K562 (cell line): Measurements from ENCODE around the gene FAM20C. TPM values are rescaled to one million over a fixed set of nuclear protein-coding genes. Genes with fewer than 3 reads are reported as not detected.

Source experiments
- ATAC-seq: fragments of 200-7000 bp; cut with Tn5 transposase; 3 replicates; pipeline ENCODE4 v1.9.1; 2020; ENCODE audit warnings: moderate library complexity
- BruUV-seq: library from RNA; stranded (reverse); fragments of 400-500 nt; replicated peaks from 2 replicates; lab custom pipeline; 2021; lab: Mats Ljungman, UMichigan
- CTCF ChIA-PET: fragments of 300-600 bp; formaldehyde crosslinking; extraction: SDS; loops from one replicate; lab custom pipeline; 2021; ENCODE audit warnings: low intra/inter-chr PET ratio; lab: Yijun Ruan, JAX
- POLR2A ChIA-PET: fragments of 300-600, 350-650 bp; sonication (Branson Sonifier 250); formaldehyde crosslinking; extraction: SDS; loops from one replicate; lab custom pipeline; 2021; ENCODE audit warnings: antibody characterized with exemption, inconsistent platforms; lab: Yijun Ruan, JAX
- DNase-seq, 4 experiments: peaks; one replicate each; pipeline versions ENCODE4 v3.0.0 to v3.0.0-alpha.2; 2011 to 2018; ENCODE audit warnings: low spot score in 3 of 4, mixed read lengths in 3 of 4; ENCODE audit errors: extremely low read depth in 1 of 4
- FAIRE-seq: peaks from 2 replicates; lab custom pipeline; 2011; peaks lifted over from hg19 to GRCh38; lab: Jason Lieb, UNC
- H2AFZ ChIP-seq: 2 replicates; pipeline ENCODE4 v1.6.0; 2011; ENCODE audit warnings: low read depth, low read length, control low read depth, inconsistent platforms
- H3K27ac ChIP-seq: fragments of 200-600 bp; 3 replicates; pipeline ENCODE4 v1.8.0; 2011; ENCODE audit warnings: low read depth, mild to moderate bottlenecking, control low read depth, inconsistent platforms, low read length, moderate library complexity, mixed read lengths; ENCODE audit errors: extremely low read depth
- H3K27me3 ChIP-seq, 2 experiments: fragments of 300-600 bp in 1 of 2; 2 replicates in 1 of 2; 3 replicates in 1 of 2; pipeline versions ENCODE4 v1.6.0 to v1.8.0; 2011; ENCODE audit warnings: inconsistent platforms in 2 of 2, low read length in 2 of 2, mild to moderate bottlenecking in 1 of 2, mixed read lengths in 1 of 2, moderate library complexity in 1 of 2; ENCODE audit not compliant: control insufficient read depth in 2 of 2, insufficient read depth in 2 of 2
- H3K36me3 ChIP-seq: fragments of 300-600 bp; 3 replicates; pipeline ENCODE4 v1.8.0; 2011; ENCODE audit warnings: mild to moderate bottlenecking, low read length, inconsistent platforms; ENCODE audit not compliant: control insufficient read depth, insufficient read depth
- H3K4me1 ChIP-seq, 2 experiments: fragments of 200-600 bp in 1 of 2; replicated peaks in 1 of 2; 2 replicates in 1 of 2; 3 replicates in 1 of 2; pipeline versions ENCODE4 v1.5.1 to v1.8.0; 2011; ENCODE audit warnings: inconsistent platforms in 2 of 2, low read length in 2 of 2, mild to moderate bottlenecking in 1 of 2, mixed read lengths in 1 of 2, moderate library complexity in 1 of 2; ENCODE audit not compliant: control insufficient read depth in 2 of 2, insufficient read depth in 2 of 2
- H3K4me2 ChIP-seq: 2 replicates; pipeline ENCODE4 v1.6.1; 2011; ENCODE audit warnings: low read length, control low read depth, inconsistent platforms, mixed read lengths; ENCODE audit not compliant: insufficient read depth
- H3K4me3 ChIP-seq: fragments of 200-600 bp; sonication (generic), shearing (Covaris generic); 2 replicates; pipeline ENCODE4 v1.5.1; 2016; ENCODE audit warnings: control low read depth, inconsistent platforms
- H3K79me2 ChIP-seq: fragments of 200-600 bp; 3 replicates; pipeline ENCODE4 v1.8.0; 2011; ENCODE audit warnings: low read length, inconsistent platforms; ENCODE audit not compliant: control insufficient read depth, insufficient read depth
- H3K9ac ChIP-seq, 2 experiments: 2 replicates each; pipeline versions ENCODE4 v1.6.0 to v1.6.1; 2011; ENCODE audit warnings: low read depth in 2 of 2, low read length in 2 of 2, control low read depth in 1 of 2, inconsistent platforms in 1 of 2, mild to moderate bottlenecking in 1 of 2, mixed read lengths in 1 of 2; ENCODE audit not compliant: insufficient read depth in 1 of 2
- H3K9me1 ChIP-seq: one replicate; pipeline ENCODE4 v1.6.0; 2011; ENCODE audit warnings: inconsistent platforms, mild to moderate bottlenecking, low read length, moderate library complexity; ENCODE audit not compliant: control insufficient read depth, insufficient read depth
- H3K9me3 ChIP-seq: replicated peaks from 2 replicates; pipeline ENCODE4 v1.5.1; 2011; ENCODE audit warnings: low read depth, low read length, inconsistent platforms; ENCODE audit not compliant: control insufficient read depth, insufficient read depth
- H4K20me1 ChIP-seq: replicated peaks from 2 replicates; pipeline ENCODE4 v1.6.1; 2011; ENCODE audit warnings: low read length, inconsistent platforms, mixed read lengths; ENCODE audit not compliant: control insufficient read depth, insufficient read depth
- FOXJ3 ChIP-seq: sonication (generic); formaldehyde crosslinking; IDR thresholded peaks from 2 replicates; pipeline ENCODE4 v1.4.0; 2020; ENCODE audit warnings: mild to moderate bottlenecking, missing genetic modification reagents
- NEUROD1 ChIP-seq: fragments of 150-350 bp; IDR thresholded peaks from 2 replicates; pipeline ENCODE4 v1.6.1; 2014; ENCODE audit warnings: borderline replicate concordance, low read length, low read depth; ENCODE audit not compliant: partially characterized antibody
- SRSF7 ChIP-seq: fragments of 200-400 bp; formaldehyde crosslinking; optimal IDR thresholded peaks from 2 replicates; pipeline ENCODE3; 2017; ENCODE audit warnings: mild to moderate bottlenecking, low read depth, low read length
- TCF7L2 ChIP-seq: fragments of 150-350 bp; IDR thresholded peaks from 2 replicates; pipeline ENCODE4 v1.6.1; 2016; ENCODE audit warnings: low read depth, mild to moderate bottlenecking, low read length, moderate library complexity
- XRCC4 ChIP-seq: IDR thresholded peaks from one replicate; pipeline ENCODE4 v1.6.1; 2011; ENCODE audit not compliant: insufficient read depth, insufficient read length; ENCODE audit errors: extremely low read depth
- ZBTB7A ChIP-seq: IDR thresholded peaks from 2 replicates; pipeline ENCODE4 v1.6.1; 2011; ENCODE audit warnings: low read depth, mild to moderate bottlenecking, low read length, moderate library complexity, borderline replicate concordance; ENCODE audit not compliant: control insufficient read depth
- WGBS: fragments of 100-300 bp; shearing (Covaris generic); methylation state at CpG from one replicate; pipeline ENCODE4 v1.1.6; 2016; ENCODE audit warnings: low coverage, mixed read lengths; ENCODE audit not compliant: insufficient coverage; ENCODE audit errors: missing lambda C conversion rate; 5-methylcytosine and 5-hydroxymethylcytosine counted together
- in situ Hi-C: fragments of 300-500 bp; cut with MboI; formaldehyde crosslinking; loops from 4 replicates; pipeline ENCODE4 v1.15.0; 2018; ENCODE audit warnings: inconsistent platforms, mixed read lengths
- intact Hi-C: fragments of 100-400 bp; cut with micrococcal nuclease; formaldehyde crosslinking; loops from 2 replicates; pipeline ENCODE4 v1.14.2; 2022
- polyA plus RNA-seq, 8 experiments: library from polyadenylated mRNA; depleted of rRNA in 4 of 8; stranded (reverse) in 5 of 8; unstranded in 3 of 8; fragments of >200 nt; fragmentation: Nextera tagmentation in 2 of 8; fragmentation: Illumina TruSeq in 1 of 8; extraction: Ambion mirVana in 2 of 8; extraction: Trizol in 1 of 8; gene quantifications; 2 replicates each; pipeline versions ENCODE4 v1.2.1 to v1.2.3, GENCODE V29; 2011 to 2014; ENCODE audit warnings: inconsistent platforms in 1 of 8, missing spikeins in 1 of 8
- total RNA-seq, 7 experiments: library from RNA; depleted of rRNA in 6 of 7; stranded (reverse); fragments of >200 nt in 6 of 7; fragmentation: Illumina TruSeq in 2 of 7; extraction: Trizol in 2 of 7; gene quantifications; 2 replicates each; pipeline versions ENCODE4 v1.2.1 to v1.2.3, GENCODE V29; 2011 to 2021; ENCODE audit warnings: low replicate concordance in 1 of 7
- TF ChIP-seq, protein P1 (sequence below): fragments of 450-650 bp; formaldehyde crosslinking; IDR thresholded peaks from 2 replicates; pipeline ENCODE4 v1.4.0; 2022; ENCODE audit warnings: missing genetic modification characterization

Gene FAM20C
- total and polyA plus RNA-seq, 9 of the 15 experiments (the other 6 are each of a cell fraction or from before 2014, with no cell fraction given) = 0.09 TPM; not detected in 8

GRCh38 chr7:216360-217300 lies 24.3 kb downstream of the FAM20C start:
- H2AFZ ChIP-seq = no peak overlapping the region
- WGBS = 17% methylated on average over 21 of the region's 24 CpGs
- no peaks in the 10 kb centered on the region for H3K36me3 ChIP-seq
- no peaks in the 10 kb centered on the region for H3K9me3 ChIP-seq
- DNase-seq (no peak), ATAC-seq (peak; percentile 28; the same call in 2 of the 3 replicates)
- H3K27ac ChIP-seq = no peak overlapping the region
- TF ChIP-seq, protein P1, sequence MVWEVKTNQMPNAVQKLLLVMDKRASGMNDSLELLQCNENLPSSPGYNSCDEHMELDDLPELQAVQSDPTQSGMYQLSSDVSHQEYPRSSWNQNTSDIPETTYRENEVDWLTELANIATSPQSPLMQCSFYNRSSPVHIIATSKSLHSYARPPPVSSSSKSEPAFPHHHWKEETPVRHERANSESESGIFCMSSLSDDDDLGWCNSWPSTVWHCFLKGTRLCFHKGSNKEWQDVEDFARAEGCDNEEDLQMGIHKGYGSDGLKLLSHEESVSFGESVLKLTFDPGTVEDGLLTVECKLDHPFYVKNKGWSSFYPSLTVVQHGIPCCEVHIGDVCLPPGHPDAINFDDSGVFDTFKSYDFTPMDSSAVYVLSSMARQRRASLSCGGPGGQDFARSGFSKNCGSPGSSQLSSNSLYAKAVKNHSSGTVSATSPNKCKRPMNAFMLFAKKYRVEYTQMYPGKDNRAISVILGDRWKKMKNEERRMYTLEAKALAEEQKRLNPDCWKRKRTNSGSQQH (CRISPR knock-in tag) = 0 out of 2 replicates have a peak, but pooled peaks have one; percentile 23
- no peak for TF ChIP-seq SRSF7
- TF ChIP-seq NEUROD1 = no peak
- TF ChIP-seq TCF7L2 = no peak
- TF ChIP-seq ZBTB7A = no peak
- TF ChIP-seq XRCC4 = no peak
- no peak for TF ChIP-seq FOXJ3
- TF ChIP-seq, all 486 proteins: peak for 1
- no peak for FAIRE-seq
- Histone ChIP-seq H3K9ac (no peak overlapping the region), H4K20me1 (peaks cover 7% of the 10 kb centered on the region; the same call in 1 of the 2 replicates), H3K9me1 (no peaks in the 10 kb centered on the region), H3K4me3 (no peak overlapping the region), H3K4me1 (peaks cover 0 to 35% of the 10 kb centered on the region in 2 experiments; a peak in 3 of 5 replicates), H3K79me2 (no peaks in the 10 kb centered on the region), H3K4me2 (no peak overlapping the region), H3K27me3 (peaks cover 21 to 67% of the 10 kb centered on the region in 2 experiments; a peak in 3 of 5 replicates)
- intact Hi-C loops (no loop called here), in situ Hi-C loops (no loop called here)
- no TSS peak for BruUV-seq
- POLR2A ChIA-PET = no interaction called here
- CTCF ChIA-PET = no interaction called here
